GM23338 (cell line): Measurements from ENCODE around the gene HACD3.

ENCODE experiments used
- EZH2 ChIP-seq: fragments of 200-600 bp; sonication (generic); IDR thresholded peaks from one replicate; pipeline ENCODE4 v1.8.0; 2017; ENCODE audit warnings: antibody characterized with exemption, mild to moderate bottlenecking, low read depth; ENCODE audit not compliant: unreplicated experiment
- EZH2phosphoT487 ChIP-seq: fragments of 200-600 bp; sonication (generic); IDR thresholded peaks from one replicate; pipeline ENCODE4 v1.8.1; 2018; ENCODE audit warnings: antibody characterized with exemption; ENCODE audit not compliant: unreplicated experiment
- POLR2AphosphoS5 ChIP-seq: IDR thresholded peaks from 2 replicates; pipeline ENCODE4 v1.6.1; 2016; ENCODE audit warnings: antibody characterized with exemption, low read depth
- ZNF114 ChIP-seq: fragments of 250-450 bp; sonication (Bioruptor Pico); IDR thresholded peaks from 2 replicates; pipeline ENCODE4 v1.5.0; 2020; ENCODE audit warnings: mild to moderate bottlenecking, moderate library complexity
- TF ChIP-seq, protein P1 (sequence below), 2 experiments: fragments of 200-600 bp in 1 of 2; sonication (generic) in 1 of 2; conservative IDR thresholded peaks; 2 replicates each; pipeline versions ENCODE4 v1.5.1 to v1.6.1; 2016 to 2017; ENCODE audit warnings: antibody characterized with exemption in 2 of 2, low read depth in 2 of 2, mild to moderate bottlenecking in 2 of 2, moderate library complexity in 1 of 2
- TF ChIP-seq, protein P2 (sequence below): IDR thresholded peaks from one replicate; pipeline ENCODE4 v1.6.1; 2018; ENCODE audit warnings: antibody characterized with exemption; ENCODE audit not compliant: unreplicated experiment

DNA sequence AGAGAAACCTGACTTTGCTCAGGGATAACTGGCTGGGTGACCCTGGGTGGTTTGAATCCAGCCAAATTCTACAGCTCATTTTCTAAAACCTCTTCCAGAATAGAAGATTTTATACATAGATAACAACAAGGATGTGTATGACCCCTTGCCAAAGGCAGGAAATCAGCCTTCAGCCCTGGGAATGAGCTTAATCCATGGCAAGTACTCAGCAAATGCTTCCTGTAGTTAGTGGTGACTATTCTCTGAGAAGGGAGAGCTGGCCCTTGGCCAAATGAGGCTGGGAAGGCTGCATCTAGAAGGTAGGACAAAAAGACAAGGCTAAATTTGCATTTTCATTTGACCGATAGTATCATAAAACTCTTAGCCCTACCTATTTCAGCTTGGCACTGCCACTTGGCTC, 4.6 kb upstream of the HACD3 start:
- TF ChIP-seq, protein P1, sequence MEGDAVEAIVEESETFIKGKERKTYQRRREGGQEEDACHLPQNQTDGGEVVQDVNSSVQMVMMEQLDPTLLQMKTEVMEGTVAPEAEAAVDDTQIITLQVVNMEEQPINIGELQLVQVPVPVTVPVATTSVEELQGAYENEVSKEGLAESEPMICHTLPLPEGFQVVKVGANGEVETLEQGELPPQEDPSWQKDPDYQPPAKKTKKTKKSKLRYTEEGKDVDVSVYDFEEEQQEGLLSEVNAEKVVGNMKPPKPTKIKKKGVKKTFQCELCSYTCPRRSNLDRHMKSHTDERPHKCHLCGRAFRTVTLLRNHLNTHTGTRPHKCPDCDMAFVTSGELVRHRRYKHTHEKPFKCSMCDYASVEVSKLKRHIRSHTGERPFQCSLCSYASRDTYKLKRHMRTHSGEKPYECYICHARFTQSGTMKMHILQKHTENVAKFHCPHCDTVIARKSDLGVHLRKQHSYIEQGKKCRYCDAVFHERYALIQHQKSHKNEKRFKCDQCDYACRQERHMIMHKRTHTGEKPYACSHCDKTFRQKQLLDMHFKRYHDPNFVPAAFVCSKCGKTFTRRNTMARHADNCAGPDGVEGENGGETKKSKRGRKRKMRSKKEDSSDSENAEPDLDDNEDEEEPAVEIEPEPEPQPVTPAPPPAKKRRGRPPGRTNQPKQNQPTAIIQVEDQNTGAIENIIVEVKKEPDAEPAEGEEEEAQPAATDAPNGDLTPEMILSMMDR (conservative IDR thresholded peaks at IDR 0.05; ENCODE audit: low read depth in 2 of 2) = no peak
- TF ChIP-seq EZH2phosphoT487 (no peak), POLR2AphosphoS5 (no peak), EZH2 (no peak), ZNF114 (CRISPR knock-in tag) (no peak)
- TF ChIP-seq, protein P2, sequence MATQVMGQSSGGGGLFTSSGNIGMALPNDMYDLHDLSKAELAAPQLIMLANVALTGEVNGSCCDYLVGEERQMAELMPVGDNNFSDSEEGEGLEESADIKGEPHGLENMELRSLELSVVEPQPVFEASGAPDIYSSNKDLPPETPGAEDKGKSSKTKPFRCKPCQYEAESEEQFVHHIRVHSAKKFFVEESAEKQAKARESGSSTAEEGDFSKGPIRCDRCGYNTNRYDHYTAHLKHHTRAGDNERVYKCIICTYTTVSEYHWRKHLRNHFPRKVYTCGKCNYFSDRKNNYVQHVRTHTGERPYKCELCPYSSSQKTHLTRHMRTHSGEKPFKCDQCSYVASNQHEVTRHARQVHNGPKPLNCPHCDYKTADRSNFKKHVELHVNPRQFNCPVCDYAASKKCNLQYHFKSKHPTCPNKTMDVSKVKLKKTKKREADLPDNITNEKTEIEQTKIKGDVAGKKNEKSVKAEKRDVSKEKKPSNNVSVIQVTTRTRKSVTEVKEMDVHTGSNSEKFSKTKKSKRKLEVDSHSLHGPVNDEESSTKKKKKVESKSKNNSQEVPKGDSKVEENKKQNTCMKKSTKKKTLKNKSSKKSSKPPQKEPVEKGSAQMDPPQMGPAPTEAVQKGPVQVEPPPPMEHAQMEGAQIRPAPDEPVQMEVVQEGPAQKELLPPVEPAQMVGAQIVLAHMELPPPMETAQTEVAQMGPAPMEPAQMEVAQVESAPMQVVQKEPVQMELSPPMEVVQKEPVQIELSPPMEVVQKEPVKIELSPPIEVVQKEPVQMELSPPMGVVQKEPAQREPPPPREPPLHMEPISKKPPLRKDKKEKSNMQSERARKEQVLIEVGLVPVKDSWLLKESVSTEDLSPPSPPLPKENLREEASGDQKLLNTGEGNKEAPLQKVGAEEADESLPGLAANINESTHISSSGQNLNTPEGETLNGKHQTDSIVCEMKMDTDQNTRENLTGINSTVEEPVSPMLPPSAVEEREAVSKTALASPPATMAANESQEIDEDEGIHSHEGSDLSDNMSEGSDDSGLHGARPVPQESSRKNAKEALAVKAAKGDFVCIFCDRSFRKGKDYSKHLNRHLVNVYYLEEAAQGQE = no peak
